GM12801 (cell line): ENCODE data around the gene NCL.

Source experiments
- CTCF ChIP-seq: IDR thresholded peaks from one replicate; pipeline ENCODE4 v1.5.1; 2011; ENCODE audit warnings: control low read depth; ENCODE audit not compliant: insufficient read length; ENCODE audit errors: extremely low read depth

The NCL gene

DNA sequence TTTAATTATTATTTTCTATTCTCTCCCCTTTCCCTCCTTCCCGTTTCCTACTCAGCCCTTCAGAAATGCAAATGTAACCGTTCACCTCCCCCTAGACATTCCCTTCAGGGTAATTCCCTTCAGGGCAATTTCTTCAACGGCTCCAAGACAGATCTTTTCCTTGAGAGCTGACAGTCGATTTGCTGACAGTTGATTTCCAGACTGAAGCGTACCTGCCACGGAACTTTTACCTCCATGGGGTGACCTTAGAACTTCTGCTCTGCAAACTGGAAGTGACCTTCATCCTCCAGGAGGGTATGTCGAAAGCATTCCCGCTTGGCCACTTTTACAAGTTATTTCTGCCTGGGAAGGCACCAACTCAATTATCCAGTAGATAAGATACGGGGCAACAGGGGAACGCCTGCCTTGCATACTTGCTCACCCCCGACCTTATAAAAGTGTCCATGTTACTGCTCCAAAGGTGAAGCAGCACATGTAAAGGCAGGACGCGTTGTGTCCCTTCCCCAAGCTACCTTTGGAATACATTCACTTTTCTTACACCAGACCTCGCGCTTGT lies 50.3 kb downstream of the NCL start:
- no peak for TF ChIP-seq CTCF

DNA sequence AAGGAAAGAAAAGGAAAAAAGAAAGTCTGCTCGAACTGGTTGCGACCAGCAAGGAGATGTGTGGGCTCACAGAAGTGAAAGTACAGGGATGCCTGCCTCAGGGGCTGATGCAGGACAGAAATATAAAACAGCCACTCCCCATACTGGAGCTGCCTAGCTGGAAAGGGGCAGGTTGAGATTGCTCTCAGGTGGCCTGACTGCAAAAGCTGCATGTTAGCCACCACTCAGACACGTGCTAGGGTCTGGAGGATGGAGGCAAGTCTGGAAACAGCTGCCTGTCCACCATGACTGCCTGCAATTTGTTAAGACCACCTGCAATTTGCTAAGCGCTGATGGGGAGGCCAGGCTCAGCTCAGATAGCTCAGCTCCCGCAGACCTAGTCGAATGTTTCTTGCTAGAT lies 50.8 kb downstream of the NCL start:
- TF ChIP-seq CTCF: no peak

- no peak for TF ChIP-seq CTCF
Measured at GRCh38 chr2:231412618-231412963, 51.7 kb downstream of the NCL start.

- peak; percentile 24 for TF ChIP-seq CTCF
Measured at GRCh38 chr2:231411831-231412617, 52.3 kb downstream of the NCL start.

DNA sequence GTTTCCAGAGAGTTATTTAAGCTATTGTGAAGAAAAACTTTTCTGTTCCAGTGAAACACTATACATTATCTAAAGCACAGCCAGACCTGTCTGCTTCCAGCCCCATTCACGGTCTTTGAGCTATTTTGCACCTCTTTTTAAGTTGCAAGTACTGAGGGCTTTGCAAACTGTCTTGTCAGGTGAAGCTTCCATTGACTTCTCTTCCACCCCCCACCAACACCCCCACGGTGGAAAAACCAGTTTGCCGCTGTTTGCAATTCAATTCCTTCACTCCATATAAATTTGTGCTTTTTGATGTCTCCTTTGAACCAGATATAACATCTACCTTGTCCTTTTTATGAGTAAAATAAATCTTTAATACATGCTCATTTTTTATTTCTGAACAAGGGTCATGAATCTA lies 53.0 kb downstream of the NCL start:
- no peak for TF ChIP-seq CTCF

- no peak for TF ChIP-seq CTCF
Measured at GRCh38 chr2:231410293-231411004, 53.8 kb downstream of the NCL start.

GRCh38 chr2:231409776-231410175 lies 54.5 kb downstream of the NCL start:
- TF ChIP-seq CTCF: no peak
